Colonic mucosa (tissue), 4 donors: ENCODE results near the gene RYR2. TPM values are rescaled to one million over a fixed set of nuclear protein-coding genes. Genes with fewer than 3 reads are reported as not detected.

ENCODE experiments used
- DNase-seq: peaks from one replicate; pipeline ENCODE4 v3.0.0-alpha.2; 2020
- H3K27ac ChIP-seq: fragments of 200-600 bp; one replicate; pipeline ENCODE4 v1.8.0; 2021
- H3K27me3 ChIP-seq: fragments of 200-600 bp; one replicate; pipeline ENCODE4 v1.8.0; 2021
- H3K36me3 ChIP-seq: fragments of 200-600 bp; one replicate; pipeline ENCODE4 v1.8.0; 2021
- H3K4me1 ChIP-seq: fragments of 200-600 bp; one replicate; pipeline ENCODE4 v1.8.0; 2021; ENCODE audit warnings: mild to moderate bottlenecking
- H3K4me3 ChIP-seq: fragments of 200-600 bp; one replicate; pipeline ENCODE4 v1.8.0; 2021
- H3K9ac ChIP-seq, 2 donors: one replicate each; pipeline ENCODE4 v1.7.0; 2013; ENCODE audit warnings: control low read depth in 2 of 2, low read depth in 2 of 2, low read length in 2 of 2
- H3K9me3 ChIP-seq: fragments of 200-600 bp; one replicate; pipeline ENCODE4 v1.8.0; 2021
- CTCF ChIP-seq: fragments of 200-600 bp; IDR thresholded peaks from one replicate; pipeline ENCODE4 v1.8.0; 2022; ENCODE audit warnings: antibody characterized with exemption, mild to moderate bottlenecking
- intact Hi-C: fragments of 100-400 bp; cut with DNase I; formaldehyde crosslinking; loops from one replicate; pipeline ENCODE4 v1.14.1; 2022
- total RNA-seq, 2 donors: library from RNA; stranded (reverse); fragmentation: NEBNext Ultra II Directional in 1 of 2; extraction: Animal tissue kit (Norgen Biotek cat#: 25700) in 1 of 2; gene quantifications; one replicate each; pipeline ENCODE4 v1.2.1, GENCODE V29; 2021
- donor health status: healthy.
- donor health status: DM: no; HTN: no; CAD: no.
- donor health status: DM: no; HTN: no; CAD: no.

Gene RYR2
- total RNA-seq, 2 donors from 2014 or later = 0.15 to 0.56 TPM

- no peak for TF ChIP-seq CTCF
- Histone ChIP-seq H3K27ac (no peak overlapping the region), H3K9me3 (no peaks in the 10 kb centered on the region), H3K27me3 (no peaks in the 10 kb centered on the region), H3K4me1 (no peaks in the 10 kb centered on the region), H3K4me3 (no peak overlapping the region), H3K9ac (no peak overlapping the region), H3K36me3 (no peaks in the 10 kb centered on the region)
- intact Hi-C loops = no loop called here
- no peak for DNase-seq
Observed at GRCh38 chr1:237692255-237692654, 650.3 kb downstream of the RYR2 start.

- Histone ChIP-seq H3K27ac (no peak overlapping the region), H3K27me3 (no peaks in the 10 kb centered on the region), H3K9ac (no peak overlapping the region), H3K4me3 (no peak overlapping the region), H3K4me1 (no peaks in the 10 kb centered on the region), H3K36me3 (no peaks in the 10 kb centered on the region), H3K9me3 (no peaks in the 10 kb centered on the region)
- TF ChIP-seq CTCF = no peak
- DNase-seq = no peak
- intact Hi-C loops = no loop called here
Observed at GRCh38 chr1:237695878-237696277, 653.9 kb downstream of the RYR2 start.

GRCh38 chr1:237700181-237700580 lies 658.2 kb downstream of the RYR2 start:
- no peak overlapping the region for H3K9ac ChIP-seq
- H3K36me3 ChIP-seq = no peaks in the 10 kb centered on the region
- no peak for DNase-seq
- no peaks in the 10 kb centered on the region for H3K4me1 ChIP-seq
- no peak overlapping the region for H3K27ac ChIP-seq
- no peak for TF ChIP-seq CTCF
- H3K4me3 ChIP-seq = no peak overlapping the region
- no peaks in the 10 kb centered on the region for H3K9me3 ChIP-seq
- intact Hi-C loops = no loop called here
- H3K27me3 ChIP-seq = no peaks in the 10 kb centered on the region

- no peak for TF ChIP-seq CTCF
- DNase-seq = no peak
- Histone ChIP-seq H3K27me3 (no peaks in the 10 kb centered on the region), H3K4me1 (no peaks in the 10 kb centered on the region), H3K9me3 (no peaks in the 10 kb centered on the region), H3K4me3 (no peak overlapping the region), H3K9ac (no peak overlapping the region), H3K36me3 (no peaks in the 10 kb centered on the region), H3K27ac (no peak overlapping the region)
- intact Hi-C loops = no loop called here
Observed at GRCh38 chr1:237701534-237701933, 659.5 kb downstream of the RYR2 start.

- H3K27ac ChIP-seq = no peak overlapping the region
Observed at GRCh38 chr1:237702161-237702560, 660.2 kb downstream of the RYR2 start.

More at GRCh38 chr1:237702161-237702560, 660.2 kb downstream of the RYR2 start:
- DNase-seq = no peak
- Histone ChIP-seq H3K4me3 (no peak overlapping the region), H3K36me3 (no peaks in the 10 kb centered on the region), H3K9me3 (no peaks in the 10 kb centered on the region), H3K27me3 (no peaks in the 10 kb centered on the region), H3K9ac (no peak overlapping the region), H3K4me1 (no peaks in the 10 kb centered on the region)
- intact Hi-C loops = no loop called here
- TF ChIP-seq CTCF = no peak
